ENCODE measurements around the gene NHEJ1.

The NHEJ1 gene

GRCh38 chr2:219027511-219028055, 133.0 kb downstream of the NHEJ1 start:
- no peak for DNase-seq

DNA sequence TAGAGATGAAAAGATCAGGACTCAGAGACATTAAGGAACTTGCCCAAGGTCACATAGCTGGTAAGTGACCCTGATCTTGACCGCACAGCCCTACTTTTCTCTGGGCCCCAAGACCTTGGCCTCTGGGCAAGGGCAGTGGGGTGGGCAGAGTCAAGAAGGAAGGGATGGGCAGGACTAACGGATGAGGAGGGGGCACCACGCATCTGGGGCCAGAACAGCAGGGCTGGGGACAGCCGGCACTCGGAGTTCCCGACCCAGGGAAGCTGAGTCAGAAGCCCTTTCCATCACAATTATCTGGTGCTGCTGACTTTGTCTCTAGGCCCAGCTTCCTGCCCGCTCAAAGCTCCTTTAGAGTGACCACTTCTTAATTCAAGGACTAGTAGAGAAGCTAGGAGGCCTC, 133.7 kb downstream of the NHEJ1 start:
- DNase-seq, result no peak

GRCh38 chr2:219025637-219026585, 134.7 kb downstream of the NHEJ1 start:
- no peak for DNase-seq

All from activated effector memory CD4-positive, alpha-beta T cell treated with anti-CD3 and anti-CD28 coated beads, Interleukin-2, amount 50 U/mL, for 16 hours (primary cell).